ENCODE measurements around the gene NHLH2. TPM values are rescaled to one million over a fixed set of nuclear protein-coding genes. Genes with fewer than 3 reads are reported as not detected.

Gene NHLH2
- polyA plus RNA-seq, 1 donor from 2014 or later: 0.31 TPM

GRCh38 chr1:115882913-115883902 is 42.3 kb upstream of the NHLH2 start:
- Histone ChIP-seq H3K79me2 (replicated peaks; ENCODE audit: insufficient read depth, low read length) (no peaks in the 10 kb centered on the region), H3K27ac (ENCODE audit: low read length) (no peak overlapping the region)
- no peak for TF ChIP-seq SMC3 (conservative IDR thresholded peaks at IDR 0.05; ENCODE audit: poor library complexity)
- no peak for TF ChIP-seq EZH2 (IDR thresholded peaks at IDR 0.05; ENCODE audit: borderline replicate concordance, insufficient read depth, low read length, poor library complexity, severe bottlenecking)
- TF ChIP-seq POLR2AphosphoS5 (IDR thresholded peaks at IDR 0.05): peak; percentile 52

DNA sequence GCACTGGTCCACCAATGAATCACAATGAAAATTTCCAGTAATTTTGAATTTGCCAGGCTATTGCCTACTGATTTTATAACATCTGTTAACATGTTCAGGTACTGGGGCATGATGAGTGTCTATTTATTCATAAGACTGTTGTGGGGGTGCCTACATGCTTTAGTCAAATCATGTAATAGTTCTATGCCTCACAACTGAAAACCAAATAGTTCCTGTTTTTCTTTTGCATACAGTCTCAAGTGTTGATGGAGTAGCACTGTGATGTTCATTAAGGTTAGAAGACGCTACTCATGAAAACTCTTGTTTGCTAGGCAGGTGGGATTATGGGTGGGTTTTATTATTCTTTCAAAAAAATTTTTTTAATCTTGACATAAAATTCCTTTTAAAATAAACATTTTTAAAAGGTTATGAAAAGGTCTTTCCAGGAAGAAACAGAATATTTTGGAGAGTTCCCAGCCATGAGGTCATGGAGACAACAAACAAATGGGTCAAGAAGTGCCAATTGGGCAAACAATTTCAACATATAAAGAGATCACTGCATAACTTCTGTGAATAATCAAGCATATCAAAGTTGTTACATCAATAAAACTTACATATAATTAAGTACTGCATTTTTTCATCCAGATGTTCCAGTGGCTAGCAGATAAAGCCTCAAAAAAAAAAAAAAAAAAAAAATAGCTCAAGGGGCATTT is 40.2 kb upstream of the NHLH2 start:
- Histone ChIP-seq H3K27ac (ENCODE audit: low read length) (no peak overlapping the region), H3K79me2 (replicated peaks; ENCODE audit: insufficient read depth, low read length) (no peaks in the 10 kb centered on the region), H3K9me3 (ENCODE audit: low read length) (no peaks in the 10 kb centered on the region), H3K36me3 (ENCODE audit: insufficient read depth, low read length) (no peaks in the 10 kb centered on the region), H3K4me3 (ENCODE audit: low read length) (no peak overlapping the region), H2AFZ (ENCODE audit: low read depth, low read length) (no peak overlapping the region), H3F3A (ENCODE audit: insufficient read depth, low read length, poor library complexity, severe bottlenecking) (no peaks in the 10 kb centered on the region), H3K4me2 (ENCODE audit: low read length) (no peak overlapping the region), H3K27me3 (ENCODE audit: insufficient read depth, low read depth, low read length) (no peaks in the 10 kb centered on the region), H4K20me1 (ENCODE audit: insufficient read depth) (no peaks in the 10 kb centered on the region), H3K9me2 (ENCODE audit: insufficient read depth, low read length) (no peaks in the 10 kb centered on the region), H3K9ac (ENCODE audit: low read length) (no peak overlapping the region)
- TF ChIP-seq RAD21 (conservative IDR thresholded peaks at IDR 0.05) (no peak), MXI1 (conservative IDR thresholded peaks at IDR 0.05; ENCODE audit: poor library complexity, severe bottlenecking) (no peak), TAF1 (IDR thresholded peaks at IDR 0.05; ENCODE audit: low read depth) (no peak), POLR2AphosphoS5 (IDR thresholded peaks at IDR 0.05) (no peak), REST (IDR thresholded peaks at IDR 0.05; ENCODE audit: borderline replicate concordance) (no peak), SMC3 (conservative IDR thresholded peaks at IDR 0.05; ENCODE audit: poor library complexity) (no peak)
- TF ChIP-seq, protein P1, sequence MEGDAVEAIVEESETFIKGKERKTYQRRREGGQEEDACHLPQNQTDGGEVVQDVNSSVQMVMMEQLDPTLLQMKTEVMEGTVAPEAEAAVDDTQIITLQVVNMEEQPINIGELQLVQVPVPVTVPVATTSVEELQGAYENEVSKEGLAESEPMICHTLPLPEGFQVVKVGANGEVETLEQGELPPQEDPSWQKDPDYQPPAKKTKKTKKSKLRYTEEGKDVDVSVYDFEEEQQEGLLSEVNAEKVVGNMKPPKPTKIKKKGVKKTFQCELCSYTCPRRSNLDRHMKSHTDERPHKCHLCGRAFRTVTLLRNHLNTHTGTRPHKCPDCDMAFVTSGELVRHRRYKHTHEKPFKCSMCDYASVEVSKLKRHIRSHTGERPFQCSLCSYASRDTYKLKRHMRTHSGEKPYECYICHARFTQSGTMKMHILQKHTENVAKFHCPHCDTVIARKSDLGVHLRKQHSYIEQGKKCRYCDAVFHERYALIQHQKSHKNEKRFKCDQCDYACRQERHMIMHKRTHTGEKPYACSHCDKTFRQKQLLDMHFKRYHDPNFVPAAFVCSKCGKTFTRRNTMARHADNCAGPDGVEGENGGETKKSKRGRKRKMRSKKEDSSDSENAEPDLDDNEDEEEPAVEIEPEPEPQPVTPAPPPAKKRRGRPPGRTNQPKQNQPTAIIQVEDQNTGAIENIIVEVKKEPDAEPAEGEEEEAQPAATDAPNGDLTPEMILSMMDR (IDR thresholded peaks at IDR 0.05; ENCODE audit: poor library complexity, severe bottlenecking): no peak

More at GRCh38 chr1:115882913-115883902, 42.3 kb upstream of the NHLH2 start:
- H3K9me2 ChIP-seq (ENCODE audit: insufficient read depth, low read length): no peaks in the 10 kb centered on the region
- H3K9me3 ChIP-seq (ENCODE audit: low read length): no peaks in the 10 kb centered on the region
- no peaks in the 10 kb centered on the region for H3K36me3 ChIP-seq (ENCODE audit: insufficient read depth, low read length)
- H3F3A ChIP-seq (ENCODE audit: insufficient read depth, low read length, poor library complexity, severe bottlenecking): no peaks in the 10 kb centered on the region
- H2AFZ ChIP-seq (ENCODE audit: low read depth, low read length): no peak overlapping the region
- no peaks in the 10 kb centered on the region for H4K20me1 ChIP-seq (ENCODE audit: insufficient read depth)
- no peaks in the 10 kb centered on the region for H3K27me3 ChIP-seq (ENCODE audit: insufficient read depth, low read depth, low read length)
- no peak overlapping the region for H3K9ac ChIP-seq (ENCODE audit: low read length)
- H3K4me3 ChIP-seq (ENCODE audit: low read length): no peak overlapping the region
- no peak overlapping the region for H3K4me2 ChIP-seq (ENCODE audit: low read length)

Data from neural cell (in vitro differentiated cells).